ENCODE results near the gene MB21D2.

The MB21D2 gene

DNA sequence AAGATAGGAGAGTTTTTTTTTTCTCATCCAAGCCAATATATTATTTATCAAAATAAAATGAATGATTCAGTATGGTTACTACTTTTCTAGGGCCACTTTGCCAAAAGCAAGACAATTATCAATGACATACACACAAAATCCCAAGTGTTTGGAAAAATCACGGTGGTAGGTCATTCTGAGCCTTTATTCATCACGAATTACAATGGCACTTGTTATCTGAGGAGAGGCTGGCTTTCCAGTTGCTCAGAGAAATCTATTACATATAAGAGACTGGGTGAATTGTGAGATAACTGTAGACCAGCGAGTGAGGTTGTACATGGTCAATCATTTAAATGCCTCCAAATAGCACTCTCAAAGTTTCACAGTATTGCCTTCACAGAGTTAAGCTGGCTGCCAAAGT, 169.9 kb downstream of the MB21D2 start:
- TF ChIP-seq GATA2 (IDR thresholded peaks at IDR 0.05; ENCODE audit: low read depth, low read length) = no peak
- no peak for TF ChIP-seq GATA3 (IDR thresholded peaks at IDR 0.05; ENCODE audit: low read depth, low read length)

DNA sequence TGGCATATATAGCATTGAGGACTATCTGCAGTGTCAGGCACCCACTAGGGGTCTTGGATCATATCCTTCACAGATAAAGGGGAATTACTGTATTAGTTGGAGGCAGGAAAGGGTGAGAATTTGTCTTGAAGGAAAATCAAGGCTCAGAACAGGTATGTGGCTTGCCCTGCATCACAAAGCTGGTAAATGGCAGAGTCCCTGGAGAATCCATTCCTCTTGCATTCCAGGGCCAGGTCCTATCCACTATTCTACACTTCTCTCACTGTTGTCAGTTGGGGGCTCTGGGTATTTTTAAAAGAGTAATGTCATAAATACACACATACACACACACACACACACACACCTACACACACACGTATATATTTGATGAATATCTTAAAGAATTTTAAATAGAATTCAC, 170.5 kb downstream of the MB21D2 start:
- no peak for TF ChIP-seq GATA3 (IDR thresholded peaks at IDR 0.05; ENCODE audit: low read depth, low read length)
- no peak for TF ChIP-seq GATA2 (IDR thresholded peaks at IDR 0.05; ENCODE audit: low read depth, low read length)

All from SH-SY5Y (cell line).